Tibial nerve (tissue), 3 donors: ENCODE results near the gene WWC2.

Source experiments
- POLR2A ChIP-seq, 2 donors: fragments of 450-650 bp; IDR thresholded peaks; one replicate each; pipeline ENCODE4 v1.6.1; 2017; ENCODE audit warnings: antibody characterized with exemption in 2 of 2, mild to moderate bottlenecking in 2 of 2, moderate library complexity in 2 of 2
- TF ChIP-seq, protein P1 (sequence below), 5 experiments: fragments of 200-600 bp in 3 of 5; fragments of 450-650 bp in 2 of 5; sonication (generic) in 3 of 5; IDR thresholded peaks; one replicate each; pipeline ENCODE4 v1.5.1; 2016 to 2019; ENCODE audit warnings: antibody characterized with exemption in 5 of 5, mild to moderate bottlenecking in 3 of 5, moderate library complexity in 2 of 5

DNA sequence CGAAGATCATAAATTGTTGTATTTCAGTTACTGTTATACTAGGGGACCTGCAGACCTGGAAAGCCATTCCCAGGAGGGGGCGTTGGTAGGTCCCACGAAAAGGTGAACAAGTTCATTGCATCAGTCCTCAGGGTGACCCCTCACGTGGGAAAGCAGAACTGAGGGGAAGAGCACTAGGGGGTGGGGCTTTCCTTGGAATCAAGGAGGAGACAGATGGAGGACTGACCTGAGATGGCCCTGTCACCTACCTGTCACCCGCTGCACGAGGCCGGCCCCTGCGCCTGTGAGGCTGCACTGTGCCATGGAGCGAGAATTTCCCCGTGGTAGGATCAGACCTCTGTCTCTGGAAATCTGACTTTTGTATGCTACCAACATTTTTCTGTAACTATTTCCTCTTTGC lies 265.0 kb downstream of the WWC2 start:
- TF ChIP-seq, protein P1, sequence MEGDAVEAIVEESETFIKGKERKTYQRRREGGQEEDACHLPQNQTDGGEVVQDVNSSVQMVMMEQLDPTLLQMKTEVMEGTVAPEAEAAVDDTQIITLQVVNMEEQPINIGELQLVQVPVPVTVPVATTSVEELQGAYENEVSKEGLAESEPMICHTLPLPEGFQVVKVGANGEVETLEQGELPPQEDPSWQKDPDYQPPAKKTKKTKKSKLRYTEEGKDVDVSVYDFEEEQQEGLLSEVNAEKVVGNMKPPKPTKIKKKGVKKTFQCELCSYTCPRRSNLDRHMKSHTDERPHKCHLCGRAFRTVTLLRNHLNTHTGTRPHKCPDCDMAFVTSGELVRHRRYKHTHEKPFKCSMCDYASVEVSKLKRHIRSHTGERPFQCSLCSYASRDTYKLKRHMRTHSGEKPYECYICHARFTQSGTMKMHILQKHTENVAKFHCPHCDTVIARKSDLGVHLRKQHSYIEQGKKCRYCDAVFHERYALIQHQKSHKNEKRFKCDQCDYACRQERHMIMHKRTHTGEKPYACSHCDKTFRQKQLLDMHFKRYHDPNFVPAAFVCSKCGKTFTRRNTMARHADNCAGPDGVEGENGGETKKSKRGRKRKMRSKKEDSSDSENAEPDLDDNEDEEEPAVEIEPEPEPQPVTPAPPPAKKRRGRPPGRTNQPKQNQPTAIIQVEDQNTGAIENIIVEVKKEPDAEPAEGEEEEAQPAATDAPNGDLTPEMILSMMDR (IDR thresholded peaks at IDR 0.05): no peak
- no peak for TF ChIP-seq POLR2A (IDR thresholded peaks at IDR 0.05)
